Astrocyte (in vitro differentiated cells and primary cell): ENCODE results near the gene ITFG2. TPM values are rescaled to one million over a fixed set of nuclear protein-coding genes. Genes with fewer than 3 reads are reported as not detected.

Experiments
- DNase-seq: peaks from one replicate; pipeline ENCODE4 v3.0.0-alpha.2; 2010; ENCODE audit warnings: low read depth
- FAIRE-seq: peaks from 2 replicates; lab custom pipeline; 2011; peaks lifted over from hg19 to GRCh38; lab: Jason Lieb, UNC
- H2AFZ ChIP-seq: 2 replicates; pipeline ENCODE4 v1.6.0; 2012; ENCODE audit warnings: low read depth, low read length, inconsistent platforms
- H3K27ac ChIP-seq: 2 replicates; pipeline ENCODE4 v1.5.1; 2011; ENCODE audit warnings: low read depth, low read length, inconsistent platforms
- H3K27me3 ChIP-seq: 2 replicates; pipeline ENCODE4 v1.6.0; 2011; ENCODE audit warnings: low read length, inconsistent platforms; ENCODE audit not compliant: insufficient read depth
- H3K36me3 ChIP-seq: 2 replicates; pipeline ENCODE4 v1.5.1; 2011; ENCODE audit warnings: low read length, inconsistent platforms; ENCODE audit not compliant: insufficient read depth
- H3K4me1 ChIP-seq: 2 replicates; pipeline ENCODE4 v1.5.1; 2011; ENCODE audit warnings: low read length, inconsistent platforms; ENCODE audit not compliant: insufficient read depth
- H3K4me2 ChIP-seq: 2 replicates; pipeline ENCODE4 v1.6.0; 2012; ENCODE audit warnings: low read length, inconsistent platforms
- H3K4me3 ChIP-seq: 2 replicates; pipeline ENCODE4 v1.5.1; 2011; ENCODE audit warnings: low read depth, mild to moderate bottlenecking, low read length, inconsistent platforms; ENCODE audit not compliant: insufficient read depth
- H3K79me2 ChIP-seq: 2 replicates; pipeline ENCODE4 v1.6.0; 2012; ENCODE audit warnings: mild to moderate bottlenecking, low read length, inconsistent platforms; ENCODE audit not compliant: insufficient read depth
- H3K9ac ChIP-seq: 2 replicates; pipeline ENCODE4 v1.6.0; 2012; ENCODE audit warnings: mild to moderate bottlenecking, low read length, inconsistent platforms
- H3K9me3 ChIP-seq: 2 replicates; pipeline ENCODE4 v1.5.1; 2012; ENCODE audit warnings: low read depth, mild to moderate bottlenecking, low read length, inconsistent platforms; ENCODE audit not compliant: insufficient read depth
- H4K20me1 ChIP-seq: 2 replicates; pipeline ENCODE4 v1.6.0; 2012; ENCODE audit warnings: low read length, inconsistent platforms; ENCODE audit not compliant: insufficient read depth
- H3K27ac Mint-ChIP-seq: one replicate; pipeline ENCODE4 v1.8.0; 2021; ENCODE audit warnings: mild to moderate bottlenecking, mixed read lengths; ENCODE audit not compliant: unreplicated experiment
- H3K27me3 Mint-ChIP-seq: one replicate; pipeline ENCODE4 v1.8.0; 2021; ENCODE audit warnings: low read depth, mixed read lengths; ENCODE audit not compliant: unreplicated experiment
- H3K36me3 Mint-ChIP-seq: one replicate; pipeline ENCODE4 v1.8.0; 2021; ENCODE audit warnings: low read depth, mixed read lengths; ENCODE audit not compliant: unreplicated experiment
- H3K4me1 Mint-ChIP-seq: one replicate; pipeline ENCODE4 v1.8.0; 2021; ENCODE audit warnings: low read depth, mixed read lengths; ENCODE audit not compliant: unreplicated experiment
- H3K4me3 Mint-ChIP-seq: one replicate; pipeline ENCODE4 v1.8.0; 2021; ENCODE audit warnings: mild to moderate bottlenecking, moderate library complexity, mixed read lengths; ENCODE audit not compliant: unreplicated experiment
- H3K9me3 Mint-ChIP-seq: one replicate; pipeline ENCODE4 v1.8.0; 2021; ENCODE audit warnings: mild to moderate bottlenecking, mixed read lengths; ENCODE audit not compliant: unreplicated experiment
- EZH2 ChIP-seq: IDR thresholded peaks from 2 replicates; pipeline ENCODE4 v1.6.1; 2012; ENCODE audit warnings: mild to moderate bottlenecking, low read length, inconsistent platforms; ENCODE audit not compliant: insufficient read depth
- total RNA-seq: library from RNA; stranded (reverse); gene quantifications from 2 replicates; pipeline ENCODE4 v1.2.1, GENCODE V29; 2021
- TF ChIP-seq, protein P1 (sequence below): IDR thresholded peaks from 2 replicates; pipeline ENCODE4 v1.5.1; 2011; ENCODE audit warnings: low read depth, mild to moderate bottlenecking, inconsistent platforms, low read length, moderate library complexity; ENCODE audit not compliant: insufficient read depth

Gene ITFG2
- total RNA-seq, 1 donor from 2014 or later, result 20.2 TPM

DNA sequence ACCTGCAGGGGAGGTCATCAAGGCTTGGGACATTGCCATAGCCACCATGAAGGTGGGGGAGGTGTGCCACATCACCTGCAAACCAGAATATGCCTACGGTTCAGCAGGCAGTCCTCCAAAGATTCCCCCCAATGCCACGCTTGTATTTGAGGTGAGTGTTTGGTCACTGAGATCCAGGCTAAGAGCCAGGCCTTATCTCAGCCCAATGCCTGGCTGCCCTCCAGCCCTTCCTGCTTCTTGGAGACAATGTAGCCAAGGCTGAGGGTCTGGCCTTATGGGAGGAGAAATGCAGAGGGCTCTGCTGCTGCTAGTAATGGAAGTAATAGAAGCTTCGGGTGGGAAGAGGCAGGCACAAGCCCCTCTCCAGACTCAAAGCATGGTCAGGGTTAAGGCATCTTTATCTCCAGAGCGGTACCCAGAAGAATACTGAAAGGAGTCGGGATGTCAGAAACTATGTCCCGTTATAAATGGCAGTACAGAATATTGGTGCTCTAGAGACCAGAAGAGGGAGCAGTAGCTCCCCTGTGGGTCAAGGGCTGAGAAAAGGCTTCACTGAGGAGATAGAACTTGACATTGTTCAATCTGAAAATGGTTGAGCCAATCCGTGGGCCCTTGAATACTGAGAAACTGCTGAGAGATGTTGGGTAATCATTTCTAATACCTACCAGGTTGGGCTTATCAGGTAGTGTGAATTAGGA lies 14.6 kb upstream of the ITFG2 start:
- DNase-seq, result no peak
- H3K4me1 Mint-ChIP-seq, result peaks cover 2% of the 10 kb centered on the region
- H3K79me2 ChIP-seq, result peaks cover 27% of the 10 kb centered on the region
- FAIRE-seq, result no peak
- no peaks in the 10 kb centered on the region for H3K9me3 Mint-ChIP-seq
- peaks cover 2% of the 10 kb centered on the region for H3K27me3 Mint-ChIP-seq
- peaks cover 35% of the 10 kb centered on the region for H4K20me1 ChIP-seq
- no peak overlapping the region for H3K27ac Mint-ChIP-seq
- peaks cover 2% of the 10 kb centered on the region for H3K27me3 ChIP-seq
- no peaks in the 10 kb centered on the region for H3K9me3 ChIP-seq
- H3K4me2 ChIP-seq, result no peak overlapping the region
- no peak overlapping the region for H2AFZ ChIP-seq
- peaks cover 23% of the 10 kb centered on the region for H3K36me3 Mint-ChIP-seq
- peaks cover 46% of the 10 kb centered on the region for H3K36me3 ChIP-seq
- H3K27ac ChIP-seq, result no peak overlapping the region
- H3K4me3 Mint-ChIP-seq, result no peak overlapping the region
- H3K9ac ChIP-seq, result no peak overlapping the region
- H3K4me3 ChIP-seq, result no peak overlapping the region
- TF ChIP-seq EZH2, result no peak
- TF ChIP-seq, protein P1, sequence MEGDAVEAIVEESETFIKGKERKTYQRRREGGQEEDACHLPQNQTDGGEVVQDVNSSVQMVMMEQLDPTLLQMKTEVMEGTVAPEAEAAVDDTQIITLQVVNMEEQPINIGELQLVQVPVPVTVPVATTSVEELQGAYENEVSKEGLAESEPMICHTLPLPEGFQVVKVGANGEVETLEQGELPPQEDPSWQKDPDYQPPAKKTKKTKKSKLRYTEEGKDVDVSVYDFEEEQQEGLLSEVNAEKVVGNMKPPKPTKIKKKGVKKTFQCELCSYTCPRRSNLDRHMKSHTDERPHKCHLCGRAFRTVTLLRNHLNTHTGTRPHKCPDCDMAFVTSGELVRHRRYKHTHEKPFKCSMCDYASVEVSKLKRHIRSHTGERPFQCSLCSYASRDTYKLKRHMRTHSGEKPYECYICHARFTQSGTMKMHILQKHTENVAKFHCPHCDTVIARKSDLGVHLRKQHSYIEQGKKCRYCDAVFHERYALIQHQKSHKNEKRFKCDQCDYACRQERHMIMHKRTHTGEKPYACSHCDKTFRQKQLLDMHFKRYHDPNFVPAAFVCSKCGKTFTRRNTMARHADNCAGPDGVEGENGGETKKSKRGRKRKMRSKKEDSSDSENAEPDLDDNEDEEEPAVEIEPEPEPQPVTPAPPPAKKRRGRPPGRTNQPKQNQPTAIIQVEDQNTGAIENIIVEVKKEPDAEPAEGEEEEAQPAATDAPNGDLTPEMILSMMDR, result peak; percentile 2
- peaks cover 12% of the 10 kb centered on the region for H3K4me1 ChIP-seq

DNA sequence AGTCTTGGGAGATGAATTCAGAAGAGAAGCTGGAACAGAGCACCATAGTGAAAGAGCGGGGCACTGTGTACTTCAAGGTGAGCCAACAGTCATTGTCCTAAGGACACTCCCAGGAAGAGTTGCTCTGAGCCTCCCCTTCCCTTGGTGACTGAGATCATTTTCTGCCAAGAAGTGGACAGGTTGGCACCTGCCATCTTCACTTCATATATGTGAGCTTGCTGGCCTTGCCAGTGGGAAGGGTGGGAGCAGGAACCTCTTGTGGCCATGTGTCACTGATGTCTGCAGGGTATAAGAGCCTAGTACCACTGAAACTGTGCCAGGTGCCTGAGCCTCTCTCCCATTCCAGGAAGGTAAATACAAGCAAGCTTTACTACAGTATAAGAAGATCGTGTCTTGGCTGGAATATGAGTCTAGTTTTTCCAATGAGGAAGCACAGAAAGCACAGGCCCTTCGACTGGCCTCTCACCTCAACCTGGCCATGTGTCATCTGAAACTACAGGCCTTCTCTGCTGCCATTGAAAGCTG lies 12.4 kb upstream of the ITFG2 start:
- Mint-ChIP-seq H3K4me1 (peaks cover 18% of the 10 kb centered on the region), H3K4me3 (no peak overlapping the region), H3K9me3 (no peaks in the 10 kb centered on the region), H3K36me3 (peaks cover 30% of the 10 kb centered on the region), H3K27me3 (no peaks in the 10 kb centered on the region), H3K27ac (no peak overlapping the region)
- Histone ChIP-seq H3K27me3 (no peaks in the 10 kb centered on the region), H3K27ac (no peak overlapping the region), H2AFZ (no peak overlapping the region), H3K4me2 (no peak overlapping the region), H3K9me3 (no peaks in the 10 kb centered on the region), H3K36me3 (peaks cover 64% of the 10 kb centered on the region), H4K20me1 (peaks cover 40% of the 10 kb centered on the region), H3K4me3 (no peak overlapping the region), H3K9ac (no peak overlapping the region), H3K79me2 (peaks cover 27% of the 10 kb centered on the region), H3K4me1 (peaks cover 14% of the 10 kb centered on the region)
- no peak for TF ChIP-seq EZH2
- TF ChIP-seq, protein P1, result no peak
- FAIRE-seq, result no peak
- no peak for DNase-seq
